ENCODE results near the gene FOLR1. TPM values are rescaled to one million over a fixed set of nuclear protein-coding genes. Genes with fewer than 3 reads are reported as not detected.

The FOLR1 gene
- total RNA-seq, 1 donor from 2014 or later, result 0.20 TPM

DNA sequence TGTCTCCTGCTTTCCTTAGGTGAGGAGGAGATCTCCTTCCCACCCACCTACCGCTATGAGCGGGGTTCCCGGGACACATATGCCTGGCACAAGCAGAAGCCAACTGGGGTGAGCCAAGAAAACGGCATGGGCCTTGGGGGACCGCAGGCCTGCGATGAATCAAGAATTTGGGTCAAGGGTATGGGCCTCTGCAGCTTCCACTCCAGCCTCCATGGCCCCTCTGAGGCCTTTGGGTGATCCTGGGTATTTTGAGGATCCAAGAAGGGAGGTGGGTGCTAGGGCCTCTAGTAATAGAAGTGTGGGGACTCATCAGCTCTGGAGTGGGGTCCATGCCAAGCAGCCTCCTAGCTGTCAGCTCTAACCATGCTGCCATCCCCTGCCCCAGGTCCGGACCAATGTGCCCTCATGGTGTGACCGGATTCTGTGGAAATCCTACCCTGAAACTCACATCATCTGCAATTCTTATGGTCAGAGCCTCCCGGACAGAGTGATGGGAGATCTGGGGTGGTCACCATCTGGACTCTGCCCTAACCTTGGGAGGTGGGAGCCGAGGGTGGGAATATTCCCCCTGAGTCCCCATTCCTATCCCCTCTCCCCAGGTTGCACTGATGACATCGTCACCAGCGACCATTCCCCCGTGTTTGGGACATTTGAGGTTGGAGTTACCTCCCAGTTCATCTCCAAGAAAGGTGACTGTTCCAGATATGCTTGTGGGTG is 41.3 kb downstream of the FOLR1 start:
- H3K36me3 Mint-ChIP-seq (ENCODE audit: low read depth), result peaks cover 51% of the 10 kb centered on the region
- H3K4me3 Mint-ChIP-seq (ENCODE audit: unreplicated experiment), result no peak overlapping the region
- H3K4me1 Mint-ChIP-seq (ENCODE audit: low read depth), result peaks cover 4% of the 10 kb centered on the region
- no peak overlapping the region for H3K27ac Mint-ChIP-seq (ENCODE audit: unreplicated experiment)
- DNase-seq (ENCODE audit: low spot score), result no peak
- no peak for TF ChIP-seq CTCF (IDR thresholded peaks at IDR 0.05)
- H3K9me3 Mint-ChIP-seq (ENCODE audit: low read depth), result no peaks in the 10 kb centered on the region
- no peaks in the 10 kb centered on the region for H3K27me3 Mint-ChIP-seq (ENCODE audit: low read depth)

DNA sequence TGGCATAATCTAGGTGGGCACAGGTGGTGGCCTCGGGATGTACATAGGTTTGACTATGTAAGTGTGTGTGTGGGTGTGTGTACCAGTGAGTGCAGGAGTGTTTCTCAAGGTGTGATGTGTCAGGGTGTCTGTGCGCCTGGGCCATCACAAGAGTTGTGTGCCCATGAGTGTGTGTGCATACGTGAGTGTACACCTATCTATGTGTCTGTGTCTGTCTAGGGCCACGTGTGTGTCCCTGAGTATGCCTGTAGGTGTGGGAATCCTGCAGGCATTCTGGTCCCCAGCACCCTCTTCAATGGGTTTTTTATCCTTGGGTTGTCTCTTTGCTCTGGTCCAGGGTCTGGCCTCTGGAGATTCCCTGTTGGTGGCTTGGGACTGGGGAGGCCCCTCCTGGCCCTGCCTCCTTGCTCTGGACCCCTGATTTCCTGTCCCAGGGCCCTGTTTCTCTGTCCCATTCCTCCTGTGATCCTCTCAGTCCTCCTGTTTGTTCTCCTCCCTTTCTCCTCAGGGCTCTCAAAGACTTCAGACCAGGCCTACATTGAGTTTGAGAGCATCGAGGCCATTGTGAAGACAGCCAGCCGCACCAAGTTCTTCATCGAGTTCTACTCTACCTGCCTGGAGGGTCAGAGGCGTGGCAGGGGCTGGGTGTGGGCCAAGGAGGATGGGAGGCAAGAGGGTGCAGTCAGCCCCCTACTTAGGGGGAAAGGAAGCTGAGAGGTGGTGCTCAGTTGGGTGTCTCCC is 42.0 kb downstream of the FOLR1 start:
- Mint-ChIP-seq H3K27me3 (ENCODE audit: low read depth) (no peaks in the 10 kb centered on the region), H3K9me3 (ENCODE audit: low read depth) (no peaks in the 10 kb centered on the region), H3K4me1 (ENCODE audit: low read depth) (peaks cover 8% of the 10 kb centered on the region), H3K27ac (ENCODE audit: unreplicated experiment) (no peak overlapping the region), H3K4me3 (ENCODE audit: unreplicated experiment) (no peak overlapping the region), H3K36me3 (ENCODE audit: low read depth) (peaks cover 48% of the 10 kb centered on the region)
- DNase-seq (ENCODE audit: low spot score), result no peak
- no peak for TF ChIP-seq CTCF (IDR thresholded peaks at IDR 0.05)

GRCh38 chr11:72234514-72234830 is 42.5 kb downstream of the FOLR1 start:
- Mint-ChIP-seq H3K27me3 (ENCODE audit: low read depth) (peaks cover 1% of the 10 kb centered on the region), H3K27ac (ENCODE audit: unreplicated experiment) (no peak overlapping the region), H3K36me3 (ENCODE audit: low read depth) (peaks cover 43% of the 10 kb centered on the region), H3K9me3 (ENCODE audit: low read depth) (no peaks in the 10 kb centered on the region), H3K4me1 (ENCODE audit: low read depth) (peaks cover 9% of the 10 kb centered on the region), H3K4me3 (ENCODE audit: unreplicated experiment) (no peak overlapping the region)
- no peak for TF ChIP-seq CTCF (IDR thresholded peaks at IDR 0.05)
- no peak for DNase-seq (ENCODE audit: low spot score)

DNA sequence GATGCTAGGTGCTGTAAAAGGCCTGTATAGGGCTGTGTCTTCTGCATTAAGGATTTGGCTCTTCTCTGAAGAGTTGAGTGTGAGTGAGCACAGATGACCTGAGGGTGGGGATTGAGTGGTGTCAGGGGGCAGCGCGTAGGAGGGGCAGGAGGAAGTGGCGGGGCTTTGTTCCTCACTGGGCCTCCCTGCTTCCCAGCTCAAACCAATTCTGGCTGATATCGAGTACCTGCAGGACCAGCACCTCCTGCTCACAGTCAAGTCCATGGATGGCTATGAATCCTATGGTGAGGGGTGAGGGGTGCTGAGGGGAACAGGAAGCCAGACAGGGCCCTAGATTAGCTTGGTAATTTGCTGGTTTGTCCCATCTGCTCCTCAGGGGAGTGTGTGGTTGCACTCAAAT is 43.0 kb downstream of the FOLR1 start:
- Mint-ChIP-seq H3K36me3 (ENCODE audit: low read depth) (peaks cover 40% of the 10 kb centered on the region), H3K4me1 (ENCODE audit: low read depth) (peaks cover 10% of the 10 kb centered on the region), H3K27ac (ENCODE audit: unreplicated experiment) (no peak overlapping the region), H3K27me3 (ENCODE audit: low read depth) (peaks cover 1% of the 10 kb centered on the region), H3K4me3 (ENCODE audit: unreplicated experiment) (no peak overlapping the region), H3K9me3 (ENCODE audit: low read depth) (no peaks in the 10 kb centered on the region)
- DNase-seq (ENCODE audit: low spot score), result no peak
- TF ChIP-seq CTCF (IDR thresholded peaks at IDR 0.05), result no peak

GRCh38 chr11:72235351-72236057 is 43.6 kb downstream of the FOLR1 start:
- DNase-seq (ENCODE audit: low spot score), result no peak

More at GRCh38 chr11:72235351-72236057, 43.6 kb downstream of the FOLR1 start:
- no peaks in the 10 kb centered on the region for H3K9me3 Mint-ChIP-seq (ENCODE audit: low read depth)
- TF ChIP-seq CTCF (IDR thresholded peaks at IDR 0.05), result no peak
- no peak overlapping the region for H3K4me3 Mint-ChIP-seq (ENCODE audit: unreplicated experiment)
- H3K4me1 Mint-ChIP-seq (ENCODE audit: low read depth), result peaks cover 13% of the 10 kb centered on the region
- H3K27ac Mint-ChIP-seq (ENCODE audit: unreplicated experiment), result no peak overlapping the region
- peaks cover 37% of the 10 kb centered on the region for H3K36me3 Mint-ChIP-seq (ENCODE audit: low read depth)
- H3K27me3 Mint-ChIP-seq (ENCODE audit: low read depth), result peaks cover 1% of the 10 kb centered on the region

All from chondrocyte (in vitro differentiated cells).